PC-3 (cell line): ENCODE results near the gene BPGM.

ENCODE experiments used
- EZH2 ChIP-seq: fragments of 300-600 bp; sonication (generic); IDR thresholded peaks from one replicate; pipeline ENCODE4 v1.6.1; 2017; ENCODE audit warnings: antibody characterized with exemption, mild to moderate bottlenecking, low read length; ENCODE audit not compliant: unreplicated experiment
- EZH2phosphoT487 ChIP-seq: fragments of 300-600 bp; sonication (generic); IDR thresholded peaks from 2 replicates; pipeline ENCODE4 v1.6.1; 2018; ENCODE audit warnings: mild to moderate bottlenecking, antibody characterized with exemption, low read length, borderline replicate concordance
- TF ChIP-seq, protein P1 (sequence below): fragments of 300-600 bp; sonication (generic); conservative IDR thresholded peaks from 2 replicates; pipeline ENCODE4 v1.5.1; 2017; ENCODE audit warnings: antibody characterized with exemption, low read depth, mild to moderate bottlenecking, low read length

DNA sequence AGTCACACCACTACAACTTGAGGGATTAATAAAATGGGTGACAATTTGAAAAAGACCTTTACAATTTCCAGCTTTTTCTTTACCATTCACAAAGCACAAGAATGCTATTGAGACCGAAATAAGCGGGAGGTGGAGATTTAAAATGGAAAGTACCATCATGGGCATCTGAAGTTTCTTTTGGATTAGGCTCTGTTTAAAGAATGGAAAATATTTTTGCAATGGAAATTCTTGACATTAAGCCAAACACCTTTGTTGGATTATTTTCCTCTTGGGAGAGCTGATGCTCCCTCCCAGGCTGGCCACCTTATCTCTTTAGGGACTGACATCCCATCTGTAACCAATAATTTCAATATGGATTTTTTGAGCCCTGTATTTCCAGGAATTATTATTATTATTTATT is 62.5 kb downstream of the BPGM start:
- TF ChIP-seq EZH2 (no peak), EZH2phosphoT487 (no peak)
- TF ChIP-seq, protein P1, sequence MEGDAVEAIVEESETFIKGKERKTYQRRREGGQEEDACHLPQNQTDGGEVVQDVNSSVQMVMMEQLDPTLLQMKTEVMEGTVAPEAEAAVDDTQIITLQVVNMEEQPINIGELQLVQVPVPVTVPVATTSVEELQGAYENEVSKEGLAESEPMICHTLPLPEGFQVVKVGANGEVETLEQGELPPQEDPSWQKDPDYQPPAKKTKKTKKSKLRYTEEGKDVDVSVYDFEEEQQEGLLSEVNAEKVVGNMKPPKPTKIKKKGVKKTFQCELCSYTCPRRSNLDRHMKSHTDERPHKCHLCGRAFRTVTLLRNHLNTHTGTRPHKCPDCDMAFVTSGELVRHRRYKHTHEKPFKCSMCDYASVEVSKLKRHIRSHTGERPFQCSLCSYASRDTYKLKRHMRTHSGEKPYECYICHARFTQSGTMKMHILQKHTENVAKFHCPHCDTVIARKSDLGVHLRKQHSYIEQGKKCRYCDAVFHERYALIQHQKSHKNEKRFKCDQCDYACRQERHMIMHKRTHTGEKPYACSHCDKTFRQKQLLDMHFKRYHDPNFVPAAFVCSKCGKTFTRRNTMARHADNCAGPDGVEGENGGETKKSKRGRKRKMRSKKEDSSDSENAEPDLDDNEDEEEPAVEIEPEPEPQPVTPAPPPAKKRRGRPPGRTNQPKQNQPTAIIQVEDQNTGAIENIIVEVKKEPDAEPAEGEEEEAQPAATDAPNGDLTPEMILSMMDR, result no peak
